SJSA1 (cell line): ENCODE measurements around the gene TBX20. TPM values are rescaled to one million over a fixed set of nuclear protein-coding genes. Genes with fewer than 3 reads are reported as not detected.
"Not testable (repeated sequence)": the region's sequence is repeated elsewhere in the genome, so short reads cannot be mapped to it uniquely, and the experiment has no call there.

Source experiments
- DNase-seq, 2 experiments: peaks; one replicate each; pipeline ENCODE4 v3.0.0-alpha.2; 2015 to 2020; ENCODE audit warnings: low spot score in 2 of 2, low read depth in 1 of 2
- H3K27ac ChIP-seq: fragments of 250-450 bp; sonication (Bioruptor Pico); 2 replicates; pipeline ENCODE4 v1.5.1; 2020; ENCODE audit warnings: mild to moderate bottlenecking, moderate library complexity
- H3K27me3 ChIP-seq: fragments of 250-450 bp; sonication (Bioruptor Pico); replicated peaks from 2 replicates; pipeline ENCODE4 v1.5.1; 2020; ENCODE audit warnings: mild to moderate bottlenecking, moderate library complexity
- H3K36me3 ChIP-seq: fragments of 250-450 bp; sonication (Bioruptor Pico); 2 replicates; pipeline ENCODE4 v1.5.1; 2020; ENCODE audit warnings: mild to moderate bottlenecking
- H3K4me1 ChIP-seq: fragments of 250-450 bp; sonication (Bioruptor Pico); replicated peaks from 2 replicates; pipeline ENCODE4 v1.6.1; 2021; ENCODE audit warnings: mild to moderate bottlenecking
- H3K4me3 ChIP-seq: fragments of 250-450 bp; sonication (Bioruptor Pico); 2 replicates; pipeline ENCODE4 v1.5.1; 2020; ENCODE audit warnings: mild to moderate bottlenecking
- H3K9me3 ChIP-seq: fragments of 250-450 bp; sonication (Bioruptor Pico); replicated peaks from 2 replicates; pipeline ENCODE4 v1.5.1; 2020; ENCODE audit warnings: mild to moderate bottlenecking
- total RNA-seq: library from RNA; depleted of rRNA; stranded (reverse); fragments of >200 nt; shearing (Covaris generic); gene quantifications from 2 replicates; pipeline ENCODE4 v1.2.3, GENCODE V29; 2014; rRNA removed

TBX20 gene
- total RNA-seq, 1 experiment from 2014 or later, result 5.1 TPM

- H3K4me3 ChIP-seq, result peak overlapping the region; percentile 42
- H3K9me3 ChIP-seq, H3K27me3 ChIP-seq, H3K4me1 ChIP-seq, H3K36me3 ChIP-seq, DNase-seq: not testable (repeated sequence)
- H3K27ac ChIP-seq, result peak overlapping the region; percentile 65
Observed at GRCh38 chr7:35185578-35185907, 68.4 kb downstream of the TBX20 start.

DNA sequence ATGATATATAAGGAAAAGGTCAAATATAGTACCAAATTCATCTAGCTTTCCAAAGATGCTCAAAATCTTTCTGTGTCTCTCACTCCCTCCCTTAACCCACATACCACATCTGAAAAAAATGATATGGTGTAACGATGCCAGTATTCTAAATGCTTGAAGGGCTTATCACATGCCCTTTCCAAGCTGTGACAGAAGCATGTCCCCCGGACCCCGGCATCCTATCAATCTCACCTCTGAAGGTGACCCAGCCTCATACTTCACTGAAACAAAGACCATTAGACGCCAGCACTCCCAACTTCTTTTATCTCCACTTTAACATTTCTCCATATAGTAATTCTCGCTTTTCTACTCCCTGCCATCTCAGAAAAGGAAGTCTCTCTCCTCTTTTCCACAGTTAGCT lies 68.9 kb downstream of the TBX20 start:
- not testable (repeated sequence) for H3K36me3 ChIP-seq, H3K9me3 ChIP-seq, H3K27me3 ChIP-seq, H3K4me1 ChIP-seq, DNase-seq
- Histone ChIP-seq H3K4me3 (peak overlapping the region; percentile 42), H3K27ac (peak overlapping the region; percentile 65)

- H3K27me3 ChIP-seq, DNase-seq, H3K36me3 ChIP-seq, H3K9me3 ChIP-seq, H3K27ac ChIP-seq, H3K4me1 ChIP-seq, H3K4me3 ChIP-seq: not testable (repeated sequence)
Observed at GRCh38 chr7:35183873-35184503, 69.9 kb downstream of the TBX20 start.

DNA sequence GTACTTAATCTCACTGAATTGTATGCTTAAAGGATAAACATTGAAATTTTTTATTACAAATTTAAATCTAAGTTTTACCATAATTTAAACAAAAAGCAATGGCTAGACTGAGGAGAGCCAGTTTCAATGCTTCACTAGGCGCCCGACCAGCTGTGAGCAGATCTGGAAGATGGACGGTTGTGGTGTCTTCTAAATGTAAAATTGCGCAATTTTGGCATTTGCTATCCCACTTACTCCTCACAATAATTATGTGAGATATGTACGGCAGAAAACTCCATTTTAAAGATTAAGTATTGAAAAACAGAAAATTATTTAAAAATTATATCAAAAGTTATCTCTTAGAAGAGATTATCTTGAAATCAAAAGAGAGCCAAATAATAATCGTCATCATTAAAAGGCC lies 73.2 kb downstream of the TBX20 start:
- H3K4me3 ChIP-seq, H3K27ac ChIP-seq, H3K4me1 ChIP-seq, H3K27me3 ChIP-seq, H3K36me3 ChIP-seq, H3K9me3 ChIP-seq, DNase-seq: not testable (repeated sequence)

DNA sequence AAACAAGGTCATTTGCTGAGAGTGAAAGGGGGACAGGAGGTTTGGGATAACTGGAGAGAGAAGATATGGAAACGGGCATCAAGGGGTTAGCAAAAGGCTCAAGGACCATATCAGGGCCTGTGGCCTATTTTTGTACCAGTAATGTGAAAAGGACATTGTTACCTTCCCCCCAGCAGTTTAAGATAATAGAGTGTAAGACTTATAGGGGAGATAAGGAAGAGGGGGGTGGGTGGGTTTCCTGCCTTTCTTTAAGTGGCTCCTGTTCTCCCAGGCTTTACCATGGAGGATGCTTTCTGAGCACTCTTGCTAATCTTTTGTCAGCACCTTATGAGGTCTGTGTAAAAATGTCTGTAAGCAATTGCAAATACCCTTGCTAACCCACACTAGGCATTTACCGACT lies 80.7 kb downstream of the TBX20 start:
- not testable (repeated sequence) for H3K4me3 ChIP-seq, H3K27ac ChIP-seq, H3K36me3 ChIP-seq, H3K9me3 ChIP-seq, DNase-seq, H3K4me1 ChIP-seq, H3K27me3 ChIP-seq

DNA sequence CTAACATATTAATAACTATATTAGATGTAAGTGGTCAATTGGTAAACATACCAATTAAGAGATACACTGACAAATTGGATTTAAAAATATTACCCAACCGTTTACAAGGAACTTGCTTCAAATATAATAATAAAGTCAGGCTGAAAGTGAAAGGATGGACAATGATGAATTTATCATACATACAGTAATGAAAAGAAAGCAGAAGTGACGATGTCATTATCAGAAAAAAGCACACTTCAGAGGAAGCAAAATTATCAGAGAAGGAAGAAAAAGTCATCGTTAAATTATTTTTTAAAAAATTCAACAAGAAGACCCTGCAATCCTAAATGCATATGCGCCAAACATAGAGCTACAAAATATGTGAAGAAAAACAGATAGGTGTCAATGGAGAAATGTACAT lies 81.8 kb downstream of the TBX20 start:
- H3K9me3 ChIP-seq, H3K27ac ChIP-seq, H3K4me1 ChIP-seq, DNase-seq, H3K36me3 ChIP-seq, H3K27me3 ChIP-seq, H3K4me3 ChIP-seq: not testable (repeated sequence)

DNA sequence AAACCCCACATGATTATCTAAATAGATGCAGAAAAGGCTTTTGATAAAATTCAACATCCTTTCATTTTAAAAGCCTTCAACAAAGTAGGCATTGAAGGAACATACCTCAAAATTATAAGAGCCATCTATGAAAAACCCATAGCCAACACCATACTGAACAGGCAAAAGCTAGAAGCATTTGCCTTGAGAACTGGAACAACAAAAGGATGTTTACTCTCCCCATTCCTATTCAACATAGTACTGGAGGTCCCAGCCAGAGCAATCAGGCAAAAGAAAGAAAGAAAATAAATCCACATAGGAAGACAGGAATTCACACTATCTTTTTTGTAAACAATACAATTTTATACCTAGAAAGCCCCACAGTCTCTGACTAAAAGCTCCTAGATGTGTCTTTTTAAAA lies 86.2 kb downstream of the TBX20 start:
- not testable (repeated sequence) for H3K4me3 ChIP-seq, H3K4me1 ChIP-seq, H3K27me3 ChIP-seq, H3K9me3 ChIP-seq, H3K36me3 ChIP-seq
- peak overlapping the region; percentile 61 for H3K27ac ChIP-seq
- peak in 1 of 2 experiments; percentile 69 for DNase-seq

- not testable (repeated sequence) for H3K4me3 ChIP-seq, H3K4me1 ChIP-seq, H3K36me3 ChIP-seq, DNase-seq, H3K27me3 ChIP-seq, H3K9me3 ChIP-seq
- peak overlapping the region; percentile 76 for H3K27ac ChIP-seq
Observed at GRCh38 chr7:35167158-35167557, 86.7 kb downstream of the TBX20 start.

- not testable (repeated sequence) for DNase-seq, H3K27ac ChIP-seq, H3K36me3 ChIP-seq
Observed at GRCh38 chr7:35161059-35161740, 92.7 kb downstream of the TBX20 start.

More at GRCh38 chr7:35161059-35161740, 92.7 kb downstream of the TBX20 start:
- H3K4me1 ChIP-seq, H3K27me3 ChIP-seq, H3K4me3 ChIP-seq, H3K9me3 ChIP-seq: not testable (repeated sequence)

Other genes starting within 250 kb of the TBX20 start
- 29.4 and 52.1 TPM in 2 replicates for gene DPY19L1, start 216.6 kb downstream of the TBX20 start, total RNA-seq